NOMO-1 treated with DMSO at 0.1 percent for 48 hours (cell line): ENCODE results near the gene GPR3.
A peak's percentile ranks its signal among the peaks of the same experiment; 100 is the strongest.
"Not testable (repeated sequence)": the region's sequence is repeated elsewhere in the genome, so short reads cannot be mapped to it uniquely, and the experiment has no call there.

Experiments
- DNase-seq: peaks from one replicate; lab custom pipeline; 2025; ENCODE audit not compliant: unreplicated experiment; lab: John Stamatoyannopoulos, UW

The GPR3 gene

DNA sequence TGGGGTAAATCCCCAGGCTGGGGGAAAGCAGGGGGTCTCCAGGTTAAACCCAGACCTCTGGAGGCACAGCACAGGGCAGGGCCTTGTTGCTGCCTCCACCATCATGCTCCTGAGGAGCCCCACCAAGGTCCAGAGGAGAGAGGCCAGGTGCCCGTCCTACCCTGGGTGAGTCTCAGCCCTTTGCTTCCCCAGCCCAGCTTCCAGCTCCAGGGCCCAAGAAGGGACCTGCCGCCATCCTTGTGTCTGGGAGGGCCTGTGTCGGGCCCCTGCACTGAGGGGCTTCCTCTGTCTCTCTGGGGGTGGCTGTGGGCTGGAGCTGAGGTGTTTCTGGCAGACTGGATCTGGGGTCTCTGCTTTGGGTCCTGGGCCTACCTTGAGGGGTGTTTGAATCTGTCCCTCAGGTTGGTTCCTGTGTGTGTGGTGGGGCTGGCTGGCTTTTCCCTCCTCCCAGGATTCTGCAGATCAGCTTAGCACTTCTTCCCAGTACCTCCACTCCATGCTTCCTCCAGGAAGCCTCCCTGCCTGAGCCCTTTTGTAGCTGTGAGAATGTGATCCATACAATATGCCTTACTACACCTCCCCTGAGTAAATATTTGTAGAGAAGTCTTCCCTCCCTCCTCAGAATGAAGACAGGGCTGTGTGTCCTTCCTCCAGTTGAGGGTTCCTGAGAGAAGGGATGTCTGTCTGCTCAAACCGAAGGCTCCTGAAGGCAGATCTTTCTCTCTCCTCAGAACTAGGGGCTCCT is 6.2 kb downstream of the GPR3 start:
- DNase-seq = no peak

DNA sequence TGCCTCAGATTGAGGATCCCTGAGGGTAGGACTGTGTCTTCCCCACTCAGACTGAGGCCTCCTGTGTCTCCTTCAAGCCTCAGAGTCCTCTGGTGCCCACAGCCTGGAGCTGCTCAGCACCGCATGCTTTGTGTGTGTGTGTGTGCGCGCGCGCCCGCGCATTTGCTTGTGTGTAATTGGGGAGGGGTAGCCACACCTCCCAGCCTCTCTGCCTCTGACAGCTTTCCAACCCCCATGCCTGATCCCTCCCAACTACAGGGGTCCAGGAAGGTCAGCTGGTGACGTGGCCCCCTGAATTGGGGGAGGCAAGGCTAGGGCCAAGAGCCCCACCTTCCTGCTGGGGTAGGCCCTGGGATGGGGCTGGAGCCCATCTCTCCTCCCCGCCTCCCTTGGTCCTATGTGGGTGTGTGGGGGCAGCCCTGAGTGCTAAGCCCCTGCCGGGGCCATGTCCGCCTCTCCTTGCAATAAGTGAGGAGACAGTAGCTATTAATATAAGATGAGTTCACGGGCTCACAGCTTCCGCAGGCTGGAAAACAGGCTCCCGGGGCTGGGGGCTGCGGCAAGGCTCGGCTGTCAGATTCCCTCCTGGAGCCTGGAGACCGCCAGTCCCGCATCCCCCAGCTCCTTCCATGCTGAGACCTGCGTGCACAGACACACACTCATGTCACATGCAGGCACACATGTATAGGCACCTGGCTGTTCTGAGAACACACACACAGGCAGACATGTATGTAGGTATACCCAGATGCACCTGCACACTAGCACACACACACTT is 7.0 kb downstream of the GPR3 start:
- no peak for DNase-seq

DNA sequence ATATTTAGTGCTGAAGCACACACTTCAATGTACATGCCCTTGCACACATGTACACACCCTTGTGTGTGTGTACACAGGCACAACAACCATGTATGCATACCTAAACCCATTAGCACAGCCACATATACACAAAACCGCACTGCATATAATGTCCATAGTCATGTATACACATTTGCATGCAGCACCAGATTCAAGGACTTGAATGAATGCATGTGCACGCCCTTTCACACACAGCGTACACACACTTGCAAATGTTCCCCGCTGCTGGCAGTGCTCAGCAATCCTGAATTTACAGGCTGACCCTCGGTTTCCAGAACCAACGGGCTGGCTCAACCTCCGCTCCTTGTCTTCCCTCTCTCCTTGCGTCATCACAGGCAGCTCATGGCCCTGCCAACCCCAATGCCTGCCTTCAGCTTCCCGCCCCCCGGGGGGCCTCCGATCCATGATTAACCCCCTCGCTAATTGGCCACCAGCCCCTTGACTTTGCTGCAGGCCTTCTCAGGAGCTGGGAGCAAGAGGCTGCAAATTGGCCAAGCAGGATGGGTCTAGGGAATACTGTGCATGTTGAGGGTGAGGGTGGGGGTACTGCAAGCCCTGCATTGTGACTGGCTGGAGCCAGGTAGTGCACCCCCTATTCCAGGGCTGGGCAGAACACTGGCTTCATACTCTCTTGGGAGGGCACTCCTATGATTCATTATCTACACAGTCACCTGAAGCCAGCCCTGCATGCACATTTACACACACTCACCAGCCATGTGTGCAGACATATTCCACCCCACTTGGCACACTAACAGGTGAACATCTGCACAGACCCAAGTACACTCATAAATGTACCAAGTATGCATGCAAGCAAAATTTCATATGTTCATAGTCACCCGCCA is 7.9 kb downstream of the GPR3 start:
- DNase-seq = no peak

DNA sequence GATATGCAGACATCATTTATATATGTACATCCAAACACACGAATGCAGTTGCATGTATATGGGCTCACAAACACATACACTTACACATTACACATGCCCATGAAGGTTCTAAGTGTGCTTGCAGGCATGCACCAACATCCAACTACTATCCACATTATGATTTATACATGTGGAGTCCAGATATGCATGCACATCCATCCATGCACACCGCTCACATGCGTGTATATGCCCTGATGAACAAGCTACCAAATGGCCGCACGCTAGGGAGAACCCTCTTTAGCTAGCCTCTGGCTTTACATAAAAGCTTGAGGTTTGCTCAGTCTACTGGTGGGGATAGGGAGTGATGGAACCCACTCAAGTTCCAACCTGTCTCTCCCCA is 8.5 kb downstream of the GPR3 start:
- DNase-seq = no peak

DNA sequence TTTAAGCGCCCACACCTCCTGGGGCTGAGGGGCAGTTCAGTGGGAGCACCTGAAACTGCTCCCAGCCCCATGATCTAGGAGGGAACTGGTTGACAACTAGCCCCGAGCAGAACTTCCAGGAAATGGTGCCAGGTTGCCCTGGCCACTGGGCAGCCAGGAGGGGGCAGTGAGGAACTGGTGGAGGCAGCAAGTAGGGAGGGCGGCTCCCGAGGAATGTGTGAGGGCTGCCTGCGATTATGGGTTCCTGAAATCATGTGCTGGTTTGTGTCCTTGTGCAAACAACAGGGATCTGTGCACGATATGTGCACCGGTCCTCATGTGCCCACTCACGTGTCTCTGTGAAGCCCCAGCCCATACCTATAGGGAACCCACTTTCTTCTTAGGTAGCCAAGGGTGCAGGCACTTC is 9.9 kb downstream of the GPR3 start:
- peak; percentile 44 for DNase-seq

DNA sequence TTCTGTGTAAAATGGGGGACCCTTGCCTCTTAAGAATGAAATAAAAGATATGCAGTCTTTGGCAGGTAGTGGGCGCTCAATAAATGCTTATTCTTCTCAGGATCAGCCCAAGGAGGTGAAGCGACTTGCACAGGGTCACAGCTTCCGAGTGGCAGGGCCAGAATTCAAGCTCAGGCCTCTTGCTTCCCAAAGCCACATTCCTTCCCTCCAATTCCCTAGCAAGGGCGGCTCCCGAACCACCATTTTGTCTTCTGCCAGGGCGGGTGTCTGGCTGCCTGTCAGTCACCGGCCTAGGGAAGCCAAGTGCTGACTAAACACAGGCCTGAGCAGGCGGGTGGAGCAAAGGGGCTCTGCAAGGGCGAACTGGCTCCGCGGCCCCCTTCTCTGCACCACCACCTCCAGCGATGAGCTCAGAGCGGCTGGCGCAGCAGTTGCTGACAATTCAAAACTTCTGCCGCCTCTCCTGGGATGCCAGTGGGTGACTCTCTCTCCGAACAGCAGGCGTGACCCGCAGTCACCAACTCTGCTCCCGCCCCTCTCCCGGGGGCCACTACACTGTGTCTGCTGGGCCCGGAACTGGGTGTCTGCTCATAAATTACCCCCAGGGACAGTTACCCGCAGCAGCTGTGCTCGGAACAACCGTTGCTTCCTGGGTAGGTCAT is 10.8 kb downstream of the GPR3 start:
- no peak for DNase-seq

DNA sequence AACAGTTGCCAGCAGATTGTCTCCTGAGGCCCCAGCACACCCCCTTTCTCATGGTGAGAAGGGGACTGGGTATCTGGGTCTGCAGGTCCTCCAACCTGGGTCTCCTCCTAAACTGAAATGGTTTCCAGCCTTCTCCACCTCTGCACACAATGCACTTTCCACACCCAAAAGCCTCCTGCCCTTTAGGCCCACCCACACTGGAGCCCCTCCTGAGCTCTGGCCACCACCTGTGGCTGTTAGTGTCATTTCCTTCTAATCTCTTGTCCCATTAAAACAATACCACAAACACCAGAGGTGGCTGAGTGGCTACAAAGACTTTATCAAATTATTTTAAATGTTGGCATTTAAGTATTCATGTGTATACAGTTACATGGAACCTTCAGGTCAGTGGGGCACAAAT is 11.5 kb downstream of the GPR3 start:
- DNase-seq = no peak

DNA sequence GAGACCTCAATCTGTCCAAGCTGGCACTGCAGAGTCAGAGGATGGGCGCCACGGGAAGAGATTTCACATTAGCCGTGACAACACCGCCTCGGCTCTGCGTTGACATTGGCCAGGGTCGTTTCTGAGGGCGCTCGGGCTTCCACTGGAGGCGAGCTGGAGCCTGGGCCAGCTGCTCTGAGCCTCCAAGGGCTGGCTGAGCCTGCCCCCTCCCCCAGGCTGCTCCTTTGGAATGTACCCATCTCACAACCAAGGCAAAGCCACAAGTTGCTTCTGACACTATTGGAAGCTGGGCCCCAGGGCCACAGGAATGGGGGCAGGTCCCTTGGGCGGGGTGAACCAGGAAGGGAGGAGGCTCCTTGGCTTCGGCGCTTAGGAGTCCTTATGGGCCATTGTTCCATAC is 12.7 kb downstream of the GPR3 start:
- no peak for DNase-seq

DNA sequence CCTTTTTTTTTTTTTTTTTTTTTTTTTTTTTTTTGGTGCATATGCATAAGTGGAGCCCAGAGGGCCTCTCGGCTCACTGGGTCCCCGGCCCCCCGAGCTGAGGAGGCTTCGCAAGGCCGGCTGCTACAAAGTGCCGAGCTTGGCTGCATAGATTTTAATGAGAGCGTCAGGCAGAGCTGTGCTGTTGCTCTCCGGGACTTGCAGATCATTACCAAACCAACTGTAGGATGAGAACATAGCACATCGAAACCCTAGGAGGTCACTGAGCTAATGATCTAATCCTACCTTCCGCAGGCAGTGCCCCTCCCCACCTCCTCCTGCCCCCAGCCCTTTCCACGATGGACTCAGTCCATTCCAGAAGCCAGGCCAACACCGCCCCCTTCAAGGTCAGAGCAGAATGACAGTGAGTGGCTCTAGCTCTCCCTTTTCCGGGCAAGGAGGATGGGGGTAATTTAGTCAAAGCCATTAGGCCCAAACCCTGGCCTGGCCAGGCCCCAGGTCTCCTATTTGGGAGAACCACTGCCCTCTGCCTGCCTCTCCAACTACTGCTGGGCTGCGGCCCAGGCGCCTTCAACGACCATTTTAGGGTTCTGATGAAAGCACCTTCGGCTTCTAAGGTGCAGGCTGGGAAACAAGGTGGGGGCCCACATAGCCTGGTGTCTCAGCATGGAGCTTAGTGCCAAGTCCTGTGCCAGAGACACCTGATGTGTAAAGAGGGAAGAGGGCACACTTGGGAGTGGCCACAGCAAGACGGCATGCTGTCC is 13.4 kb downstream of the GPR3 start:
- not testable (repeated sequence) for DNase-seq

DNA sequence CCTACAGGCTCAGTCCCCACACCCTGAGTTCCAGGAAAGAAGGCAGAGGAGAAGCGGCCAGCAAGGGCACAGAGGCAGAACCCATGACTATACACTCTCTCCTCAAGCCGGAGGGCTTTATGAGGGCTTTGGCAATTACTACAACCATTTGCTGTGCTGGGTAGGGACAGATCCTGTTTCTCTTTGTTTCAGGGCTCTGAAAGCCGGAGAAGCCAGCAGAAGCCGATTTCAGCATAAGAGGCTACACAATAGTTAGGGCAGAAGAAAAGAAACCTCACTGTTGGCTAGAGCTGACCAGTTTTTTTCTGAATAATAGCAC is 13.9 kb downstream of the GPR3 start:
- no peak for DNase-seq

DNA sequence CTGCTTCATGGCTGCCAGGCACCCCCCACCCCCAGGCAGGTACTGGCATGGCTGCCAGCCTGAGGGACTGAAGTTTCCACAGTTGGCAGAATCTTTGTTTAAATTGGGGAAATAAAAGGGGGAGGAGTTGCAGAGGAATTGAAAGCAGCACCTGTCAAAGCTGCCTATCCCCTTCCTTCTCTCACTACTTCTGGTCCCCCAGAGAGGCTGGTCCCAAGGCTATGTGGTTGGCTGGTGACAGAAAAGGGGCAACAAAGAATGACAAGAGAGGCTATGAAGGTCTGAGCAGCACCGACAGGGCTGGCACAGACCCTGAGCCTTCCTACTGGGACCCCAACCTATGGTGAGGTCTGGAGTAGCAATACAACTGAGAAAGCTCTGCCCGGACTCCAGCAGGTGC is 14.4 kb downstream of the GPR3 start:
- DNase-seq = not testable (repeated sequence)

DNA sequence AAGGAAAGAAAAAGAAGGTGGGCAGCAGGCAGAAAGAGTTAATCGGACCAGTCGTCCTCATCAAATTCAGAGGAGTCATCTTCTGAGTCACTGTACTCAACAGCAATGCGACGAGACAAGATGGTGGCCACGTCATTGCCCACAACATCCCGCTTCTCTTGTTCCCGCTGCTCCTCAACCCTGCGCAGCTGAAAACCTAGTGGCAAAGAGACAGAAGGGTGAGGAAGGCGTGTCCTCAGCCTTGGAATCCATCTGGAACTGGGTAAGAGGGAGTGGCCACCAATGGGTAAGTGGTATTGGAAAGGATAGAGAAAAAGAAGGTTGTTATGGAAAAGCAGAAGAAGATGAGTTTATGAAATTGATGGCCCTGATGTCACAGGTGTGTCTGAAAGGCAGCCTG is 15.7 kb downstream of the GPR3 start:
- DNase-seq = no peak

DNA sequence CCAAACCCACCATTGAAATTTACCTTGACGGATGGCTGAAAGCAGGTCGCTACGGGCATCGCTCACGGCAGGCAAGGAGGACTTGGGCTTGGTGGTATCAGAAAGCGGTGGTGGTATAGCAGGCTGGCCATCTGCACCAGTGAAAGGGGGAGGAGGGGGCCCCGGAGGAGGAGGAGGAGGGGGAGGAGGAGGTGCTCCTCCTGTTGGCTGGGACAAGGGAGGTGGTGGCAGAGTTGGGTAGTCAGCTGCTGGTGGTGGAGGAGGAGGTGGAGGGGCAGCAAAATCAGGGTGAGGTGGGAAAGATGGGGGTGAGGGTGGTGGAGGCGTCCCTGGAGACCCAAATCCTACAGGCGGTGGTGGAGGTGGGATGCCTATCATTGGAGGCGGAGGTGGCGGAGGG is 17.2 kb downstream of the GPR3 start:
- no peak for DNase-seq

DNA sequence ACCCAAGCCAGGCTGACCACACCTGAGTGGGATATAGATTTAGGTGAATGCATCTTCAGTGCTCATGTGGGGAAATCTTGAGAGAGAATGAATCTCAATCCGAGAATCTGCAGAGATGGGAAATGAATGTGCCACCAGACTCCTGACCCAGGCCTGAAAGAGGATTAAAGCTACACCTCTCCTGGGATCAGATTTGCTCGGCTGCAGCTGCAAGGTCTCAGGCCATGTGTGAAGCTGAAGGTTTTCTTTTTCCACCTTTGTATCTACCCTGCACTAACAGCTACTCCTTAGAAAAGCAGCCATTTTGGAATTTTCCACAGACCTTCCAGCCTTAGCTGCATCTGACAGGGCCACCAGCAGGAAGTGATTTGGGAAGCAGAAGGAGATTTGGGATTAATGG is 18.3 kb downstream of the GPR3 start:
- no peak for DNase-seq

DNA sequence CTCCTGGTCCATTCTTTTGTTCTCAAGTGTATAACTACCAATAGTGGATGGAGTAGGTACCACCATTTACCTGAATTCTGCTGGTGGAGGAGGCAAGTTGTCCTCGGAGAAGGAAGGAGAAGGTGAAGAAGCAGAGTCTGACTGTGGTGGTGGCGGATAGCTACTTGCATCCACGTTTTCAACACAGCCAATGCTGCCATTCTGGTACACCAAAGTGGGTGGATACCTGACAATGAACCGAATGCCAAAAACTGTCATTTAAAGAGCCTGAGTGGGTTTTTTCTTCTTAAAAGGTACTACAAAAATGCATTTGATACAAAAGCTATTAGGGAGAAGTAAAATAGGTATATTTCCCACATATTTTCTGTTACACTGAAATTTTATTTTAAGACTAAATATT is 20.1 kb downstream of the GPR3 start:
- DNase-seq = no peak

DNA sequence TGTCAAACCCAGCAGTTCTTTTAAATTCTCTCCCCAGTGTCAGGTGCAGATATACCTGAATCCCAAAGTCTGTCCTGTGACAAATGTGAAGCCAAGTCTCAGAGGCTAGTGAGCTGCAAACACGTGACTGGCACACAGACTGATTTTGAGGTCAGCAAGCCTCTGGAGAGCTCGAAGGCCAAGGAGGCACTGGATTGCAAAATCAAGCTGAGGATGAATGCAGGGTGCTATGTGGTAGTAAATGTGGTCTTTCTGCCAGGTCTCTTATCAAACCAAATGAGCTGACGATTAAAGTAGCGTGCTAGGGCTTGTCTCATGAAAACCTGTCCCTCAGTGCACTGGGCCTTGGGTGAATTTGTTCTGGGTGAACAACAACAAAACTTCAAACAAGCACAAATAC is 20.6 kb downstream of the GPR3 start:
- no peak for DNase-seq

DNA sequence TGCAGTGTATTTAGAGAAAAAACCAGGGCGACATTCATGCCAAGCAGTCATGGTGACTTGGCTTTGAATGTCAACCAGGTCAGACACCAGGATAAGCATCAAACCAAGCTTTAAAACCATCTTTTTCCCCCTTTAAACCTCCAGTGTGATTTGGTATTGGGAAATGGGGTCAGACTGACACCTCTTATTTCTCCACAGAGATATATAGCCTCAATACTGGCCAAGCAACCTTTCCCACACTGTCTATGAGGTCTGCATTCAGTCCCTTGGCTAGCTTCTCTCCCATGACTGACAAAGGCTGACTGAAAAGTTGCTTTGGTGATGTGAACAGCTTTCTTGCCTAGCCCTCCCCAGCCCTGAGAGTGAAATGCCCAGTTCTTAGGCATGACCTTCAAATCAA is 21.7 kb downstream of the GPR3 start:
- DNase-seq = no peak

DNA sequence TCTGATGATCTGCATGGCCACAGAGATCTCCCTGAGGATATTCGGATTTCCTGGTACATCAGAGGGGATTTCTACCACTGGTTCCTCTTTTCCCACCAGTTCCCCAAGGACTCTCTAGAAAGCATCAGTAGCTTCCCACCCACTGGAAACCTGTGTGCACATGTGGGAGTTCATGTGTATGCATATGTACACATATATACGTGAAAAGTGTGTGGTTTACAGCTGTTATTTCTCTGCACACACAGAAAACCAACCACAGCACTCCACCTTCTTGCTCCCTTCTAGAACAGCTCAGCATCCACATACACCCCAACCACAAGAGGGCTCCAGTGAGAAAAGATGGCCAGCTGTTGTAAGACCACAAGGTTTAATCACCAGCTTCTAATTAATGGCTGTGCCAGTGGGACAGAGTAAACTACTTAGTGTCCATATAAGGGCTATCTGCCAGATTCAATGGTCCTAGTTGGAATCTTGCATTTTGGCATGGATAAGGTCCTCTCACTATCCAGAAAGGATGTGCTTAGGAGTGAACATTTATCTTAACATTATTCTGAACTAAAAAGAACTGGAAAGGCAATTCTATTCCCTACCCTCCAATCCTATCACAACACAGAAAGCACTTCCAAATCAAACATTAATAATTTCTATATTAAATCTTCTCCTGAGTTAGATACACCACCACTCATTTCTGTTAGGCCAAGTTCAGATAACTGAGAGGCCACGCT is 24.1 kb downstream of the GPR3 start:
- DNase-seq = peak; percentile 82

DNA sequence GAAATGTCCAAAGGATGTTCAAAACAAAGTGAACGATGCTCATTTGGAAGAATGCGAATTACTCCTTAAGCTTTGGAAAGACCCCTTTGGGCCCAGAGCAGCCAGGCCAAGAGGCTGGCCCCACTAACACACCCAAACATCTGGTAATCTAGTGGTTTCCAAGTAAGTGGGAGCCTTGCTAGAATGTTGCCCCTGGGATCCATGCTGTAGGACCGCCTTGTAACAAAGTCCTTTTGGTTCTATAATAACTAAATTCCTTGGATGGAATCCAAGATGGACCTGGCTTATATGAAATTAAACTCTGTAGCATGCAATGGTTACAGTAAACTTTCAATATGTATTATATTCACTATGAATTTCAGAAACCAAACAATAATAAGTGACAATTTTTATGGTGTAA is 25.3 kb downstream of the GPR3 start:
- no peak for DNase-seq
